ENCODE measurements around the gene MESP1. TPM values are rescaled to one million over a fixed set of nuclear protein-coding genes. Genes with fewer than 3 reads are reported as not detected.

MESP1 gene
- total RNA-seq, 1 donor from 2014 or later = not detected

DNA sequence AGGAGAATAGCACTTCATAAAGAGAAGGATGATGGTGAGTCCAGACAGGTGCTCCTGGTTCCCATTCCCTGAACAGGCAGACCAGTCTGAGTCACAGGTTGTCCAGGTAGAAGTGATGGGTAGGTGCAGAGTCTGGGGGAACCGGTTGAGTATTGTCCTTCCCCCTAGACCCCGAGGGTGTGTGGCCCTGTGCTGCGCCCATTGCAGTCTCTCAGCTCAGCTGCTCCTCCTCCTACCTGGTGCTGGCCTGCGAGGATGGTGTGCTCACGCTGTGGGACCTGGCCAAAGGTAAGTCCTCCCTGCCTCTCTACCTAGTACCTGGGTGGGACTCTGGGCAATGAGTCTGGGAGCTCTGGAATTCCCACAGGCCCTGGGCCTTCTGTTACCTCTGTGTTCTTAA is 19.8 kb downstream of the MESP1 start:
- Histone ChIP-seq H3K36me3 (no peaks in the 10 kb centered on the region), H2AFZ (replicated peaks) (no peak overlapping the region), H3K27ac (no peak overlapping the region), H3K9ac (no peak overlapping the region), H4K20me1 (ENCODE audit: low read depth) (no peaks in the 10 kb centered on the region), H3F3A (ENCODE audit: low read depth) (no peaks in the 10 kb centered on the region), H3K4me2 (no peak overlapping the region), H3K9me3 (ENCODE audit: low read depth) (no peaks in the 10 kb centered on the region), H3K4me1 (no peaks in the 10 kb centered on the region), H3K27me3 (no peaks in the 10 kb centered on the region), H3K79me2 (ENCODE audit: low read depth) (no peaks in the 10 kb centered on the region), H3K4me3 (no peak overlapping the region)
- TF ChIP-seq EZH2phosphoT487 (IDR thresholded peaks at IDR 0.05) (no peak), EZH2 (IDR thresholded peaks at IDR 0.05) (no peak)
- TF ChIP-seq, protein P1, sequence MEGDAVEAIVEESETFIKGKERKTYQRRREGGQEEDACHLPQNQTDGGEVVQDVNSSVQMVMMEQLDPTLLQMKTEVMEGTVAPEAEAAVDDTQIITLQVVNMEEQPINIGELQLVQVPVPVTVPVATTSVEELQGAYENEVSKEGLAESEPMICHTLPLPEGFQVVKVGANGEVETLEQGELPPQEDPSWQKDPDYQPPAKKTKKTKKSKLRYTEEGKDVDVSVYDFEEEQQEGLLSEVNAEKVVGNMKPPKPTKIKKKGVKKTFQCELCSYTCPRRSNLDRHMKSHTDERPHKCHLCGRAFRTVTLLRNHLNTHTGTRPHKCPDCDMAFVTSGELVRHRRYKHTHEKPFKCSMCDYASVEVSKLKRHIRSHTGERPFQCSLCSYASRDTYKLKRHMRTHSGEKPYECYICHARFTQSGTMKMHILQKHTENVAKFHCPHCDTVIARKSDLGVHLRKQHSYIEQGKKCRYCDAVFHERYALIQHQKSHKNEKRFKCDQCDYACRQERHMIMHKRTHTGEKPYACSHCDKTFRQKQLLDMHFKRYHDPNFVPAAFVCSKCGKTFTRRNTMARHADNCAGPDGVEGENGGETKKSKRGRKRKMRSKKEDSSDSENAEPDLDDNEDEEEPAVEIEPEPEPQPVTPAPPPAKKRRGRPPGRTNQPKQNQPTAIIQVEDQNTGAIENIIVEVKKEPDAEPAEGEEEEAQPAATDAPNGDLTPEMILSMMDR (IDR thresholded peaks at IDR 0.05) = no peak
- Mint-ChIP-seq H3K4me1 (peaks cover under 1% of the 10 kb centered on the region), H3K36me3 (no peaks in the 10 kb centered on the region), H3K27ac (no peak overlapping the region), H3K9me3 (no peaks in the 10 kb centered on the region), H3K4me3 (no peak overlapping the region), H3K27me3 (ENCODE audit: insufficient read depth, low read depth) (peaks cover 14% of the 10 kb centered on the region)
- no peak for DNase-seq (ENCODE audit: low spot score)

DNA sequence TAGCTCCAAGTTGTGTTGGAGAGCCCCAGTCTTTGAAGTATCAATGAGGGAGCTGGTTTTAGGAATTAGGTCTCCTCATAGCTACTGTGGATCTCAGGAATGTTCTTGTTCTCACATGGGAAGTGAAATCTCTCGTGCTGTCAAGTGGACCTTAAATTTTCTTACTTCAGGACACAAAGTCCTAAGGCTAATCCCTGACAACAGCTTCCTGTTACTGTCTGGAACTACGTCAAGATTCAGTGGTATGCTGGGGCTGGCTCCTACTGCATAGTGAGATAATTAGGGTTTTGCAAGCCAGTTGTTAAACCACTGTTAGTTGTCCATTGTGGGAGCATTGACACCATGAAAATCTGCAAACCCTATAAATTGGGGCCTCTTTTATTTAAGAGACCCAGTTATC is 22.8 kb downstream of the MESP1 start:
- no peak for DNase-seq (ENCODE audit: low spot score)
- Histone ChIP-seq H3K4me1 (no peaks in the 10 kb centered on the region), H4K20me1 (ENCODE audit: low read depth) (no peaks in the 10 kb centered on the region), H2AFZ (replicated peaks) (no peak overlapping the region), H3F3A (ENCODE audit: low read depth) (no peaks in the 10 kb centered on the region), H3K4me2 (no peak overlapping the region), H3K4me3 (no peak overlapping the region), H3K9me3 (ENCODE audit: low read depth) (no peaks in the 10 kb centered on the region), H3K79me2 (ENCODE audit: low read depth) (no peaks in the 10 kb centered on the region), H3K9ac (no peak overlapping the region), H3K36me3 (no peaks in the 10 kb centered on the region), H3K27ac (no peak overlapping the region), H3K27me3 (no peaks in the 10 kb centered on the region)
- Mint-ChIP-seq H3K4me3 (no peak overlapping the region), H3K27me3 (ENCODE audit: insufficient read depth, low read depth) (peaks cover 13% of the 10 kb centered on the region), H3K9me3 (peaks cover 3% of the 10 kb centered on the region), H3K36me3 (no peaks in the 10 kb centered on the region), H3K4me1 (no peaks in the 10 kb centered on the region), H3K27ac (no peak overlapping the region)
- TF ChIP-seq, protein P1 (IDR thresholded peaks at IDR 0.05) = no peak
- TF ChIP-seq EZH2phosphoT487 (IDR thresholded peaks at IDR 0.05) = no peak

DNA sequence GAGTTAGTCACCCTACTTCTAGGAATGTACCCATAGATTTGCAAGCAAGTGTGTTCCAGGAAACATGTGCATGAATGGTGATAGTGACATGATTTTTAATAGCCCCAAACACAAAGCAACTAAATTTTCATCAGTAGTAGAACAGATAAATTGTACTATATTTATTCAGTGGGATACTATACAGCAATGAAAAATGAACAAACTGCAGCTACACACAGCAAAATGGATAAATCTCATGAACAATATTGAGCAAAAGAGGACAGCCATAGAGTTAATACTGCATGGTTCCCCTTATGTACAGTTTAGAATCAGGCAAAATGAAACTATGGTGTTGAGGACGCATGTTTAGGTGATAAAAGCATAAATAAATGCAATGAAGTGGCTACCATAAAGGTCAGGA is 26.0 kb downstream of the MESP1 start:
- peaks cover 5% of the 10 kb centered on the region for H3K27me3 ChIP-seq
- no peak overlapping the region for H3K4me3 Mint-ChIP-seq
- no peaks in the 10 kb centered on the region for H3K9me3 ChIP-seq (ENCODE audit: low read depth)
- no peaks in the 10 kb centered on the region for H3K36me3 ChIP-seq
- no peak overlapping the region for H3K4me3 ChIP-seq
- no peak for DNase-seq (ENCODE audit: low spot score)
- TF ChIP-seq, protein P1 (IDR thresholded peaks at IDR 0.05) = no peak
- TF ChIP-seq EZH2phosphoT487 (IDR thresholded peaks at IDR 0.05) = no peak
- TF ChIP-seq EZH2 (IDR thresholded peaks at IDR 0.05) = no peak
- peaks cover 3% of the 10 kb centered on the region for H3K9me3 Mint-ChIP-seq
- no peaks in the 10 kb centered on the region for H3K4me1 Mint-ChIP-seq
- no peak overlapping the region for H2AFZ ChIP-seq (replicated peaks)
- H3K27me3 Mint-ChIP-seq (ENCODE audit: insufficient read depth, low read depth) = peaks cover 10% of the 10 kb centered on the region
- no peaks in the 10 kb centered on the region for H4K20me1 ChIP-seq (ENCODE audit: low read depth)
- no peaks in the 10 kb centered on the region for H3K4me1 ChIP-seq
- H3K9ac ChIP-seq = no peak overlapping the region
- H3K36me3 Mint-ChIP-seq = no peaks in the 10 kb centered on the region
- no peak overlapping the region for H3K4me2 ChIP-seq
- H3K27ac Mint-ChIP-seq = no peak overlapping the region
- H3F3A ChIP-seq (ENCODE audit: low read depth) = no peaks in the 10 kb centered on the region
- no peak overlapping the region for H3K27ac ChIP-seq
- H3K79me2 ChIP-seq (ENCODE audit: low read depth) = no peaks in the 10 kb centered on the region

Measured in neural progenitor cell (in vitro differentiated cells).